ENCODE data around the gene CDY1B.
"Not testable (repeated sequence)": the region's sequence is repeated elsewhere in the genome, so short reads cannot be mapped to it uniquely, and the experiment has no call there.

The CDY1B gene, protein sequence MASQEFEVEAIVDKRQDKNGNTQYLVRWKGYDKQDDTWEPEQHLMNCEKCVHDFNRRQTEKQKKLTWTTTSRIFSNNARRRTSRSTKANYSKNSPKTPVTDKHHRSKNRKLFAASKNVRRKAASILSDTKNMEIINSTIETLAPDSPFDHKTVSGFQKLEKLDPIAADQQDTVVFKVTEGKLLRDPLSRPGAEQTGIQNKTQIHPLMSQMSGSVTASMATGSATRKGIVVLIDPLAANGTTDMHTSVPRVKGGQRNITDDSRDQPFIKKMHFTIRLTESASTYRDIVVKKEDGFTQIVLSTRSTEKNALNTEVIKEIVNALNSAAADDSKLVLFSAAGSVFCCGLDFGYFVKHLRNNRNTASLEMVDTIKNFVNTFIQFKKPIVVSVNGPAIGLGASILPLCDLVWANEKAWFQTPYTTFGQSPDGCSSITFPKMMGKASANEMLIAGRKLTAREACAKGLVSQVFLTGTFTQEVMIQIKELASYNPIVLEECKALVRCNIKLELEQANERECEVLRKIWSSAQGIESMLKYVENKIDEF

DNA sequence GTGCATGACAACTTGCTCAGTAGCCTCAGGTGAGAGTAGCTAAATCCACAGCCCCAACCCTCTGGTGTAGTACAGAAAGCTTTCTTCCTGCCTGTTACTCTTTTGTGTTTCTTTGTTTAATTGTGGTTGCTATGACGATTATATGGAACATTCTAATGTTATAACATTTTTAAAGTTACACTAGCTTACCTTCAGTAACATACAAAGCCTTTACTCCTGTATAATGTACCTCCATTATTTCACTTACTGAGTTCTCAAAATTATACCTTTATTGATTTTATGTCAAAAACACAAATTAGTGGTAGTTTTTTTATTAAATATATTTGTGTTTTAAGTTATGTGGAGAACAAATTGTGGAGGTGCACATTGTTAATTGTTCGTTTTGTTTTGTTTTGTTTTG is at the start of gene CDY1B:
CDY1B (minus strand) TSS at position 101 of the 400 bp plus-strand sequence. CDS start 331 bp downstream, outside the sequence.
- H3K36me3 ChIP-seq (ENCODE audit: control insufficient read depth in 2 of 2, insufficient read depth in 2 of 2, low read length in 2 of 2); H3K9ac ChIP-seq (ENCODE audit: low read depth in 1 of 2, low read length in 2 of 2); H3K4me1 ChIP-seq (ENCODE audit: control insufficient read depth in 2 of 2, insufficient read depth in 2 of 2, low read length in 2 of 2); H3K4me3 ChIP-seq (ENCODE audit: low read length in 2 of 2); H3K27me3 ChIP-seq (ENCODE audit: control insufficient read depth in 2 of 2, insufficient read depth in 2 of 2, low read length in 2 of 2); H3K9me3 ChIP-seq (ENCODE audit: control insufficient read depth in 2 of 2, low read length in 2 of 2); H3K27ac ChIP-seq (ENCODE audit: low read depth in 2 of 2, low read length in 2 of 2): not testable (repeated sequence)

DNA sequence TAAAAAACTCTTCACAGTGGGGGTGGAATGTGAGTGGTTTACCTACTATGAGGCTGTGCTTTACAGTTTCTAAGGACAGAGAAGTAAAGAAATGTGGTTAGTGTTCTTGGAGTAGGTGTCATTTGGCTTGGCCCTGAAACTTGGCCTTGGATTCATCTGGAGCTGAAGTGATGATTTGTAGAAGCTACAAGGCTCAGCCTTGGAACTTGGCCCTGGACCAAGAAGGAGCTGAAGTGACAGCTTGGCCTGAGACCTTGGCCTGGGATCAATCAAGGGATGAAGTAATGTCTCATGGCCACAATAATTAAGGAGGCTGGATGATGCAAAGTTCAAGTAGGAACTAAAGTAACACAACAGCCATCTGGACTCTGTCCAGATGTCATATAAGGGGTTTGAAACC is 1.7 kb upstream of the CDY1B start:
- not testable (repeated sequence) for H3K4me1 ChIP-seq (ENCODE audit: control insufficient read depth in 2 of 2, insufficient read depth in 2 of 2, low read length in 2 of 2); H3K27ac ChIP-seq (ENCODE audit: low read depth in 2 of 2, low read length in 2 of 2); H3K9ac ChIP-seq (ENCODE audit: low read depth in 1 of 2, low read length in 2 of 2); H3K9me3 ChIP-seq (ENCODE audit: control insufficient read depth in 2 of 2, low read length in 2 of 2); H3K4me3 ChIP-seq (ENCODE audit: low read length in 2 of 2); H3K36me3 ChIP-seq (ENCODE audit: control insufficient read depth in 2 of 2, insufficient read depth in 2 of 2, low read length in 2 of 2); H3K27me3 ChIP-seq (ENCODE audit: control insufficient read depth in 2 of 2, insufficient read depth in 2 of 2, low read length in 2 of 2)

DNA sequence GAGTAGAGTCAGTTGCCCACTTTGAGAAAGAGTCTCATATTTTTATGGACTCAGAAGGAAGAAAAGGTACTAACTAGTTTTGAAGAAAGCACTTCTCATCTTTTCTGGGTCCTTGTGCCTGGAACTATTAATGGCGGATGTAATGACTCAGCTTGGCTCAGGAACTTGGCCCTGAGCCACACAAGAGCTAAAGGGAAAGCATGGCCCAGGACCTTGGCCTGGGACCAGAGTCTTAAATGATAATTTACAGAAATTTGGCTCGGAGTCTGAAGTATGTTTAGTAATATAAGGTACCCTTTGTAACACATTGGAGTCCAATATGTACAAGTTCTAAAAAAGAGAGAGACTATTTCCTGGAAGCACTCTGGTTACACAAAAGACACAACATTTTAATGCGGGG is 4.6 kb downstream of the CDY1B start:
- not testable (repeated sequence) for H3K9me3 ChIP-seq (ENCODE audit: control insufficient read depth in 2 of 2, low read length in 2 of 2); H3K36me3 ChIP-seq (ENCODE audit: control insufficient read depth in 2 of 2, insufficient read depth in 2 of 2, low read length in 2 of 2); H3K9ac ChIP-seq (ENCODE audit: low read depth in 1 of 2, low read length in 2 of 2); H3K4me1 ChIP-seq (ENCODE audit: control insufficient read depth in 2 of 2, insufficient read depth in 2 of 2, low read length in 2 of 2); H3K27ac ChIP-seq (ENCODE audit: low read depth in 2 of 2, low read length in 2 of 2); H3K4me3 ChIP-seq (ENCODE audit: low read length in 2 of 2); H3K27me3 ChIP-seq (ENCODE audit: control insufficient read depth in 2 of 2, insufficient read depth in 2 of 2, low read length in 2 of 2)

DNA sequence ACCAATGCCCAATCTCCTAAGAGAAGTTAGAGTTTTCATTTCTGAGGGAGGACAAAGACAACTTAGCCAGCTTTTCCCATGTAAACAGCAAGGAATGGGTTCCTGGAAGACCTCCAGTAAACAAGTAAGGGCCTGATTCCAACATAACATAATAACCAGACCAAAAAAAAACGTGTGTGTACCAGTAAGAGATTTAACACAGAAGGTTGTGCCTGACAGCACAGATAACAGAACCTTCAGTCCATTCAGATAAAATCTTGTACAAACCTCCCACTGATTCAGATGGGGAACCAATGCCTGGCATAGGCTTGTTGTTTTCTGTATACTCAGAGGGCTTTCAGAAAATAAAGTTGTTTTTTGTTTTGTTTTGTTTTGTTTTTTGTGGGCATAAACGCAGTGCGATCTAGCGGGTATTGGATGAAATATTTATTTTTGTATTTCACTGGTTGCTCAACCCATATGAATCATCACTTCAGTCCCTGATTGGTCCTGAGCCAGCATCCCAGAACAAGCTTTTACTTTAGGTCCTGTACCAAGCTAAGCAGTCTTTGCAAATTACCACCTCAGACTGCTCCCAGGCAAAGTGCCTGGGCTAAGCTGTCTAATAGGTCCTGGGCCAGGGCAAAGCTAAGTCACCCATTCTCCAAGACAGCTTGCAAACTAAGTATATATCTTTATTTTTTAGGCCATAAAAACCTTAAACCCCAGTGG is 8.7 kb downstream of the CDY1B start:
- not testable (repeated sequence) for H3K4me3 ChIP-seq (ENCODE audit: low read length in 2 of 2); H3K27ac ChIP-seq (ENCODE audit: low read depth in 2 of 2, low read length in 2 of 2); H3K9me3 ChIP-seq (ENCODE audit: control insufficient read depth in 2 of 2, low read length in 2 of 2); H3K9ac ChIP-seq (ENCODE audit: low read depth in 1 of 2, low read length in 2 of 2); H3K27me3 ChIP-seq (ENCODE audit: control insufficient read depth in 2 of 2, insufficient read depth in 2 of 2, low read length in 2 of 2); H3K4me1 ChIP-seq (ENCODE audit: control insufficient read depth in 2 of 2, insufficient read depth in 2 of 2, low read length in 2 of 2); H3K36me3 ChIP-seq (ENCODE audit: control insufficient read depth in 2 of 2, insufficient read depth in 2 of 2, low read length in 2 of 2)

DNA sequence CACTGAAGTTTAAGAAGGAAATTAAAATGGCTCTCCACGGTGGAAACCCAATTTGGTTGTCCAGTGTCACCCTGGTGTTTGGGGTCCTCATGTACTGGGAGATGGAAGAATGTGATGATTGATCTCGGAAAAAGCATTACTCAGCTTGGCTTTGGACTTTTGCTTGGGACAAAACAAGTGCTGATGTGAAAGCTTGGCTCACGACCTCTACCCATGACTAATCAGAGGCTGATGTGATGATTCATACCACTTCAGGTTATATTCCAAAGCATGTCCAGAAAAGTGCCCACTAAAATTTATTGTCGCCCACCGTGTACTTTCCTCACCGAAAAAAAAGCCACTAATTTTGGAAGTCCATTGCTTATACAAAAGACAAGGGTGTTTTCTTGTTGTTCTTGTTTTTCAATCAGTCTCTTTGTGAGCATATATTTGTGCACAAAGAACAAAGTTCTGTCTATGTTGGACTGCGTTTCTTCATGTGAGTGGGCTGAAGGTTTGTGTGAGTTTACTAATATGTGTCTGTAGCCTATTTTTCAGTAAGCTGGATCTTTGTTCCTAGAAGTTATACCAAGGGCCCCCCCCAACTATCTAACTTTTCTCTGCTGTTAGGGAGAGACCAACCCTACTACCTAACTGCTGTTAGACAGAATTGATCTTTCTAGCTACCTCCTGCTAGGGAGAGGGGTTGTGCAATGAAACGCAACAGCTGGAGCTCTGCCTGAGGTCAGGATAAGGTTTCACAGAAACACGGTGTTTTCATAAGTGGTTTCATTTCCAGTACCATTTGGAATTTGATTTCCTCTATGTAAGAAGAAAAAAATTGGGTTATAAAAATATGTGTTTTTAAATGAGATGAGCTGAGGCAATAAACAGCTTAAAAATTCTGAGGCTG is 21.4 kb downstream of the CDY1B start:
- H3K27me3 ChIP-seq (ENCODE audit: control insufficient read depth in 2 of 2, insufficient read depth in 2 of 2, low read length in 2 of 2); H3K9me3 ChIP-seq (ENCODE audit: control insufficient read depth in 2 of 2, low read length in 2 of 2); H3K9ac ChIP-seq (ENCODE audit: low read depth in 1 of 2, low read length in 2 of 2); H3K4me3 ChIP-seq (ENCODE audit: low read length in 2 of 2); H3K36me3 ChIP-seq (ENCODE audit: control insufficient read depth in 2 of 2, insufficient read depth in 2 of 2, low read length in 2 of 2); H3K27ac ChIP-seq (ENCODE audit: low read depth in 2 of 2, low read length in 2 of 2); H3K4me1 ChIP-seq (ENCODE audit: control insufficient read depth in 2 of 2, insufficient read depth in 2 of 2, low read length in 2 of 2): not testable (repeated sequence)

Data from mucosa of rectum (tissue), 2 donors.